Measurements from ENCODE around the gene ZNF444. TPM values are rescaled to one million over a fixed set of nuclear protein-coding genes. Genes with fewer than 3 reads are reported as not detected.

ZNF444 gene
- total RNA-seq, 2 experiments from 2014 or later: 22.0 to 25.3 TPM

DNA sequence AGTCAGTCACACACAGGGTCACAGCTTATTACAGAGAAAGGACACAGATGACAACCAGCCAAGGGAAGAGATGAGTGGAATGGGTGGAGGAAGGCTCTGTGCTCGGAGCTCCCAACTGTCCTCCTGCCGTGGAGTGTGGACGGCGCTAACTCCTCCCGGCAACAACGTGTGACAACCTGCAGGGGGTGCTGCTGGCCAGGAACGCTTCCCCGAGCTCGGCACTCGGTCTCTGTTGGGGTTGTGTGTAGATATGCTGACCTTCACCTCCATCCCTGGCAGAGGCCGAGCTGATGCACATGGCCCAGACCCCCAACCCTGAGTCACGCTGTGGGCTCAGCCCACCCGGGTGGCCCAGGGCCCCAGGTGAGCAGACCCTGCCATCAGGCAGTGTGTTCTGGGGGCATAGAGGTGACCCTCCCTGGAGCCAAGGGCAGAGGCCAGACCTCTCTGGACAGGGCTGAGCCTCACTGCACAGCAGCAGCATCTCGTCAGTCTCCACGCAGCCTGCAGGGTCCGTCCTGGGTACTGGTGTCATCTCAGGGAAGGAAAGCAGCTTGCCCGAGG, 14.1 kb downstream of the ZNF444 start:
- H4K20me1 ChIP-seq (ENCODE audit: insufficient read depth, low read length): no peaks in the 10 kb centered on the region
- peaks cover 32% of the 10 kb centered on the region for H3K36me3 ChIP-seq (ENCODE audit: insufficient read depth, low read length)
- ChIA-PET POLR2A (no interaction called here), CTCF (ENCODE audit: unreplicated experiment) (no interaction called here)
- no peaks in the 10 kb centered on the region for H3K79me2 ChIP-seq (ENCODE audit: insufficient read depth, low read depth, low read length)
- no peak for DNase-seq (ENCODE audit: low spot score)
- BruUV-seq (replicated peaks): no TSS peak
- no peak overlapping the region for H3K27ac ChIP-seq (ENCODE audit: low read depth, low read length, poor library complexity, severe bottlenecking)
- no peaks in the 10 kb centered on the region for H3K4me1 ChIP-seq (ENCODE audit: insufficient read depth, low read length, poor library complexity, severe bottlenecking)
- no peaks in the 10 kb centered on the region for H3K9me2 ChIP-seq (ENCODE audit: insufficient read depth, low read length)
- no peak overlapping the region for H3K4me2 ChIP-seq (ENCODE audit: low read length)
- TF ChIP-seq EZH2phosphoT487 (IDR thresholded peaks at IDR 0.05; ENCODE audit: borderline replicate concordance, low read depth, low read length): no peak
- TF ChIP-seq, protein P1, sequence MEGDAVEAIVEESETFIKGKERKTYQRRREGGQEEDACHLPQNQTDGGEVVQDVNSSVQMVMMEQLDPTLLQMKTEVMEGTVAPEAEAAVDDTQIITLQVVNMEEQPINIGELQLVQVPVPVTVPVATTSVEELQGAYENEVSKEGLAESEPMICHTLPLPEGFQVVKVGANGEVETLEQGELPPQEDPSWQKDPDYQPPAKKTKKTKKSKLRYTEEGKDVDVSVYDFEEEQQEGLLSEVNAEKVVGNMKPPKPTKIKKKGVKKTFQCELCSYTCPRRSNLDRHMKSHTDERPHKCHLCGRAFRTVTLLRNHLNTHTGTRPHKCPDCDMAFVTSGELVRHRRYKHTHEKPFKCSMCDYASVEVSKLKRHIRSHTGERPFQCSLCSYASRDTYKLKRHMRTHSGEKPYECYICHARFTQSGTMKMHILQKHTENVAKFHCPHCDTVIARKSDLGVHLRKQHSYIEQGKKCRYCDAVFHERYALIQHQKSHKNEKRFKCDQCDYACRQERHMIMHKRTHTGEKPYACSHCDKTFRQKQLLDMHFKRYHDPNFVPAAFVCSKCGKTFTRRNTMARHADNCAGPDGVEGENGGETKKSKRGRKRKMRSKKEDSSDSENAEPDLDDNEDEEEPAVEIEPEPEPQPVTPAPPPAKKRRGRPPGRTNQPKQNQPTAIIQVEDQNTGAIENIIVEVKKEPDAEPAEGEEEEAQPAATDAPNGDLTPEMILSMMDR (conservative IDR thresholded peaks at IDR 0.05; ENCODE audit: low read length): peak; percentile 59
- H3K4me3 ChIP-seq (ENCODE audit: low read depth, low read length, poor library complexity, severe bottlenecking): no peak overlapping the region
- H2AFZ ChIP-seq (ENCODE audit: low read length): no peak overlapping the region
- intact Hi-C loops (cut with micrococcal nuclease; ENCODE audit: unreplicated experiment): no loop called here
- H3K9me3 ChIP-seq (ENCODE audit: low read length): no peaks in the 10 kb centered on the region

DNA sequence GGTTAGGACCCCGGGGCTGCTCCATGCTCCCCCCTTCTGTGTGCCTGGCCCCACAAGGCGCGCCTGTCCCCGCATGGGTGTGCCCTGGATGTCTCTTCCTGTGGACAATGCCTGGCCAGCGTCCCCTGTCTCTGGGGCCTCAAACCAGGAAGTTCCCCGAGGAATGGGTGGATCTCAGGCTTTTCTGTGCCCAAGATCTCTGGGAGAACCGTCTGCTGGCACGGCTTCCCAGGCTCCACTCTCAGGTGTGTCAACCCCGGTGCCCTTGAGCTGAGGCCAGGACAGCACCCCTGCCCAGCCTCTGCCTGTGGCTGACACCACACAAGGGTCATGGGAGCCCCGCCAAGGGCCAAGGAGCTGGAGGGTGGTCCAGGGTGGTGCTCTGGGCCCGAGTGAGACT, 15.7 kb downstream of the ZNF444 start:
- Histone ChIP-seq H3K36me3 (ENCODE audit: insufficient read depth, low read length) (peaks cover 35% of the 10 kb centered on the region), H3K9me3 (ENCODE audit: low read length) (no peaks in the 10 kb centered on the region), H4K20me1 (ENCODE audit: insufficient read depth, low read length) (no peaks in the 10 kb centered on the region), H3K4me3 (ENCODE audit: low read depth, low read length, poor library complexity, severe bottlenecking) (no peak overlapping the region), H2AFZ (ENCODE audit: low read length) (no peak overlapping the region), H3K9me2 (ENCODE audit: insufficient read depth, low read length) (no peaks in the 10 kb centered on the region), H3K4me2 (ENCODE audit: low read length) (no peak overlapping the region), H3K27ac (ENCODE audit: low read depth, low read length, poor library complexity, severe bottlenecking) (no peak overlapping the region), H3K4me1 (ENCODE audit: insufficient read depth, low read length, poor library complexity, severe bottlenecking) (no peaks in the 10 kb centered on the region), H3K79me2 (ENCODE audit: insufficient read depth, low read depth, low read length) (no peaks in the 10 kb centered on the region)
- DNase-seq (ENCODE audit: low spot score): no peak
- ChIA-PET CTCF (ENCODE audit: unreplicated experiment) (no interaction called here), POLR2A (interaction anchor here (0.6 kb wide), 1 partner anchor 297 kb away, joined by 4 read pairs; no protein-coding TSS in a partner anchor)
- TF ChIP-seq, protein P1 (conservative IDR thresholded peaks at IDR 0.05; ENCODE audit: low read length): no peak
- no peak for TF ChIP-seq EZH2phosphoT487 (IDR thresholded peaks at IDR 0.05; ENCODE audit: borderline replicate concordance, low read depth, low read length)
- intact Hi-C loops (cut with micrococcal nuclease; ENCODE audit: unreplicated experiment): no loop called here
- BruUV-seq (replicated peaks): no TSS peak

DNA sequence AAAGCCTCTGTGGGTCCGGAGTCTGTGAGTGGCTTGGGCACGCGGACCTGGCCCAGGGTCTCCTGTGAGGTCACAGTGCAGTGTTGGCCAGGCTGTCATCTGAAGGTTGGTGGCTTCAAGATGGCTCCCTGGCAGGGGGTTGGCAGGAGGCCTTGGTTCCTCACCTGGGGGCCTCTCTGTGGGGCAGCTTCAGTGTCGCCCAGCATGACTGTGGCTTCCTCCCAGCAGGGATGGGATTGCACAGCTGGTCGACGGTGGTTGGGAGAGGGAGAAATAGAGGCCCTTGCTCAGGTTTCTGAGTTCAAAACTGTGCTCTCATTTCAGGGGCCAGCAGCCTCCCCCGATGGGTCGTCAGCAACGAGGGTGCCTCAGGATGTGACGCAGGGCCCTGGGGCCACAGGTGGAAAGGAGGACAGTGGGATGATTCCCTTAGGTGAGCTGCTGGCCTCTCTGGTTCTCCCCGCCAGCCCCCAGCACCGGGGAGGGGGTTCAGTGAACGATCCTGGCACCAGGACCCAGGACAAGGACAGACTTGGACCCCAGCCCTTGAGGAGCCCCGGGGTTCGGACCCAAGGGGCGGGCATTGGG, 17.2 kb downstream of the ZNF444 start:
- ChIA-PET POLR2A (no interaction called here), CTCF (ENCODE audit: unreplicated experiment) (no interaction called here)
- peaks cover 31% of the 10 kb centered on the region for H3K36me3 ChIP-seq (ENCODE audit: insufficient read depth, low read length)

More for the DNA sequence above, 17.2 kb downstream of the ZNF444 start:
- intact Hi-C loops (cut with micrococcal nuclease; ENCODE audit: unreplicated experiment): no loop called here
- no peak for DNase-seq (ENCODE audit: low spot score)
- H3K9me2 ChIP-seq (ENCODE audit: insufficient read depth, low read length): no peaks in the 10 kb centered on the region
- H2AFZ ChIP-seq (ENCODE audit: low read length): no peak overlapping the region
- no peaks in the 10 kb centered on the region for H3K79me2 ChIP-seq (ENCODE audit: insufficient read depth, low read depth, low read length)
- no peak overlapping the region for H3K27ac ChIP-seq (ENCODE audit: low read depth, low read length, poor library complexity, severe bottlenecking)
- H4K20me1 ChIP-seq (ENCODE audit: insufficient read depth, low read length): no peaks in the 10 kb centered on the region
- no peaks in the 10 kb centered on the region for H3K9me3 ChIP-seq (ENCODE audit: low read length)
- no peaks in the 10 kb centered on the region for H3K4me1 ChIP-seq (ENCODE audit: insufficient read depth, low read length, poor library complexity, severe bottlenecking)
- BruUV-seq (replicated peaks): no TSS peak
- no peak for TF ChIP-seq EZH2phosphoT487 (IDR thresholded peaks at IDR 0.05; ENCODE audit: borderline replicate concordance, low read depth, low read length)
- TF ChIP-seq, protein P1 (conservative IDR thresholded peaks at IDR 0.05; ENCODE audit: low read length): no peak
- no peak overlapping the region for H3K4me3 ChIP-seq (ENCODE audit: low read depth, low read length, poor library complexity, severe bottlenecking)
- H3K4me2 ChIP-seq (ENCODE audit: low read length): no peak overlapping the region
